Activated CD4-positive, alpha-beta T cell treated with anti-CD3 and anti-CD28 coated beads for 36 hours (primary cell): ENCODE data around the gene NPLOC4. TPM values are rescaled to one million over a fixed set of nuclear protein-coding genes. Genes with fewer than 3 reads are reported as not detected.

Source experiments
- ATAC-seq: fragments of 200-7000 bp; cut with Tn5 transposase; one replicate; pipeline ENCODE4 v1.10.0; 2021; ENCODE audit warnings: mild to moderate bottlenecking, moderate library complexity
- CTCF ChIA-PET: fragments of 350-600 bp; sonication (Branson Sonifier 250); formaldehyde crosslinking; loops from one replicate; lab custom pipeline; 2021; ENCODE audit warnings: antibody characterized with exemption; lab: Charles Lee
- POLR2A ChIA-PET: fragments of 350-600 bp; sonication (Branson Sonifier 250); formaldehyde crosslinking; loops from one replicate; lab custom pipeline; 2021; ENCODE audit warnings: antibody characterized with exemption, inconsistent platforms; lab: Charles Lee
- DNase-seq: peaks from one replicate; pipeline ENCODE4 v3.0.0-alpha.2; 2020
- H3K27ac Mint-ChIP-seq: one replicate; pipeline ENCODE4 v1.8.0; 2021; ENCODE audit warnings: mixed read lengths
- H3K27me3 Mint-ChIP-seq: one replicate; pipeline ENCODE4 v1.8.0; 2021; ENCODE audit warnings: mixed read lengths
- H3K36me3 Mint-ChIP-seq: one replicate; pipeline ENCODE4 v1.8.0; 2021; ENCODE audit warnings: low read depth, mixed read lengths
- H3K4me1 Mint-ChIP-seq: one replicate; pipeline ENCODE4 v1.8.0; 2021; ENCODE audit warnings: mixed read lengths
- H3K4me3 Mint-ChIP-seq: one replicate; pipeline ENCODE4 v1.8.0; 2021; ENCODE audit warnings: mild to moderate bottlenecking, moderate library complexity, mixed read lengths
- H3K9me3 Mint-ChIP-seq: one replicate; pipeline ENCODE4 v1.8.0; 2021; ENCODE audit warnings: low read depth, mixed read lengths
- intact Hi-C, 2 experiments: fragments of 100-400 bp; cut with DNase I in 1 of 2; cut with micrococcal nuclease in 1 of 2; formaldehyde crosslinking; loops; one replicate each; pipeline versions ENCODE4 v1.14.2 to v1.15.1; 2022 to 2024; cut with DNase I, micrococcal nuclease
- total RNA-seq, 2 experiments: library from RNA; stranded (reverse); gene quantifications; one replicate each; pipeline ENCODE4 v1.2.3, GENCODE V29; 2021

Gene NPLOC4
- total RNA-seq, 2 experiments from 2014 or later: 71.8 to 93.1 TPM

DNA sequence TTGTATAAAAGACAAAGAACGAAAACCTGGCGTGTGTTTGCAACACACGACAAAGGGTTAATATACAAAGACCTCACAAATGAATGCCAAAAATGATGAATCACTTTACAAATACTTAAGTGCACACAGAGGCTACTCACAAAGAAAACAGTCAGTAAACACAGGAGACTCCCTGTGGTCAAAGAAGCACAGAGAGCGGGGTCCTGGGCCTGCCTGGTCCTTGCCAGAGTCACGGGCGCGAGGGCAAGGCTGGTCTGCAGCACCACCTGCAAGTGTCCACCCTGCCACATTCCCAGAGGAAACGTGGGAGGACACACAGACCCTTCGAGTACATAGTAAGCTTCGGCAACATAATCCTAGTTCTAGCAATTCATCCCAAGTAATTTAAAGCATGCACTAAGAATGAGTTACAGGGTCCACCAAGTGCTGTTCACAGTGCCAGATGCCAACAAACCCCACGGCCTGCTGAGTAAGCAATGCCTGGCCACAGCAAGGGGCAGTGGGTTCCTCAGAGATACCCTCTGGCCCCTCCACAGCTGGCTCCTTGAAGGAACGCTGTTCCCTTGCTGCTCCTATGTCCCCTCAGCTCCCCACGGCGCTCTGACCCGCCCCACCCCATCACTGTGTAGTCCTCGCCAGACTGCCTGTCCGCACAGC is 60.2 kb downstream of the NPLOC4 start:
- H3K4me3 Mint-ChIP-seq: no peak overlapping the region
- no peak for DNase-seq
- H3K9me3 Mint-ChIP-seq: no peaks in the 10 kb centered on the region
- peaks cover 20% of the 10 kb centered on the region for H3K4me1 Mint-ChIP-seq
- intact Hi-C loops: no loop called here
- CTCF ChIA-PET: no interaction called here
- no peak for ATAC-seq
- peaks cover 44% of the 10 kb centered on the region for H3K36me3 Mint-ChIP-seq
- POLR2A ChIA-PET: interaction anchor here (1.3 kb wide), 1 partner anchor 264 kb away, joined by 3 read pairs; no protein-coding TSS in a partner anchor
- no peak overlapping the region for H3K27ac Mint-ChIP-seq
- H3K27me3 Mint-ChIP-seq: no peaks in the 10 kb centered on the region

DNA sequence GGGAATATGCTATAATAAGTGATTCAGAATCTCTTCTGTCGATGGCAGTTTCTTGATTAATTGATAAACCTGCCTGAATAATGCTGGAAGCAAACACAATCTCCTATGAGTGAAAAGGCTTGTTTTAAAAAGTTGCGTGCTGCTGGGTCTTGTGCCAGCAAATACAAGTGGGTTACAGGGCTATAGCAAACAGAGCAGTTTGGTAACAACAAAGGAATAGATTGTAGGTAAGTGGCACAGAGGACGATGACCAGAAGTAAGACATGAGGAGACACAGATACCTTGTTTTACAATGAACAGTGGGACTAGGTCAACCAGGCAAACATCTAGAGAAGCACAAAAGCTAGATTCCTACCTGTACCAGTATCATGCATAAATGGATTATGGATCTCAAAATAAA is 61.1 kb downstream of the NPLOC4 start:
- ATAC-seq (no peak), DNase-seq (no peak)
- Mint-ChIP-seq H3K4me3 (no peak overlapping the region), H3K4me1 (peaks cover 20% of the 10 kb centered on the region), H3K27me3 (no peaks in the 10 kb centered on the region), H3K27ac (no peak overlapping the region), H3K9me3 (no peaks in the 10 kb centered on the region), H3K36me3 (peaks cover 45% of the 10 kb centered on the region)
- intact Hi-C loops: no loop called here
- POLR2A ChIA-PET: no interaction called here
- CTCF ChIA-PET: no interaction called here

DNA sequence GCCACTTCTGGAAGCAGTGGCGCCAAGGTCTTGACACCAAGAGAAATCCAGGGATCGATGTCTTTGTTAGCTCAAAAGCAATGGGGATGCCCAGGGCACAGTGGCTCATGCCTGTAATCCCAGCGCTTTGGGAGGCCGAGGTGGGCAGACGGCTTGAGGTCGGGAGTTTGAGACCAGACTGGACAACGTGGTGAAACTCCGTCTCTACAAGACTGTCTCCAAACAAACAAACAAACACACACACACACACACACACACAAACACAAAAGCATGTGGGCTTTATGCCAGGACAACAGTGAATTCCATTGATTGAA is 62.3 kb downstream of the NPLOC4 start:
- Mint-ChIP-seq H3K9me3 (no peaks in the 10 kb centered on the region), H3K36me3 (peaks cover 43% of the 10 kb centered on the region), H3K4me1 (peaks cover 14% of the 10 kb centered on the region), H3K4me3 (no peak overlapping the region), H3K27me3 (no peaks in the 10 kb centered on the region), H3K27ac (no peak overlapping the region)
- POLR2A ChIA-PET: no interaction called here
- intact Hi-C loops: no loop called here
- DNase-seq: no peak
- CTCF ChIA-PET: interaction anchor here (0.7 to 2.7 kb wide), 2 partner anchors 26 to 36 kb away, joined by 3 to 7 read pairs; no protein-coding TSS in a partner anchor
- no peak for ATAC-seq

DNA sequence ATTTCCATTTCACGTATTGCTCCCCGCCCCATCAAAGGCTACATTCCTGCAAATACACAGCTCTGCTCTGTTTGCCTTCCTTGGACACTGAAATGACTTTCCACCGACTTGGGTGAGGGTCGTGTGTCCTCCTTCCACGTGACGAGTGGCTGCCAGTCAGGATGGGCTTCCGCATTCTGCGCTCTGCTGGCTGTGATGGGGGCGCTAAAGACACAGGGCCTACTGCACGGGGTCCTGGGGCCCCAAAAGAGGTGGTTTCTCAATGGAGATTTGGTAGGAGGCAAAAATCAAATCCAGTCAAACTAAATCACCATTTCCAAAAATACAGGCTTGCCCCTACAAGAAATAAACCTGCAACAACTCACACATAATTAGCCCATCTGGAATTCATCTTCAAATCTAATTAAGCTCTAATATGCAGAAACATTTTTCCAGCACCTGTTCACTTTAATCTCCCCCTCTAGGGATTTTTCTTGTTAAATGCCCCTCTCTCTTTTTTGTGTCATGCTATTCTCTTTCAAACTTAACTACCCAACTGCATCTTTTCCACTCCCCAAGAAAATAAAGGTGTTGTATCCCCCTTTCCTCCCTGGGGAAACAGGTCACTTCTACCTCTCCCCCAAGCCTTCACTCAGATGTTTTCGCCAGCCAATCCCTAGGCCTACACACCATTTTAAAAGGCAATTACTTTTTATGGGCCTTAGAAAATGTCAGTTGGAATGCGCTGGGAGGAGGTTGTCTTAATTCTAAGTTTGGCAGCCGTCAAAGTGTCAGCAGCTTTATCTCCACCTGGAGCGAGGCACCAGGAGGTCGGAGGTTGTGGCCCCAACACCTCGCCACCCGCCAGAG is 62.9 kb downstream of the NPLOC4 start:
- no peaks in the 10 kb centered on the region for H3K9me3 Mint-ChIP-seq
- peaks cover 8% of the 10 kb centered on the region for H3K4me1 Mint-ChIP-seq
- CTCF ChIA-PET: interaction anchor here (0.8 to 2.7 kb wide), 2 partner anchors 26 to 100 kb away, joined by 4 to 7 read pairs; no protein-coding TSS in a partner anchor
- H3K27me3 Mint-ChIP-seq: no peaks in the 10 kb centered on the region
- DNase-seq: no peak
- H3K27ac Mint-ChIP-seq: no peak overlapping the region
- intact Hi-C loops: no loop called here
- POLR2A ChIA-PET: no interaction called here
- ATAC-seq: no peak
- no peak overlapping the region for H3K4me3 Mint-ChIP-seq
- H3K36me3 Mint-ChIP-seq: peaks cover 42% of the 10 kb centered on the region

DNA sequence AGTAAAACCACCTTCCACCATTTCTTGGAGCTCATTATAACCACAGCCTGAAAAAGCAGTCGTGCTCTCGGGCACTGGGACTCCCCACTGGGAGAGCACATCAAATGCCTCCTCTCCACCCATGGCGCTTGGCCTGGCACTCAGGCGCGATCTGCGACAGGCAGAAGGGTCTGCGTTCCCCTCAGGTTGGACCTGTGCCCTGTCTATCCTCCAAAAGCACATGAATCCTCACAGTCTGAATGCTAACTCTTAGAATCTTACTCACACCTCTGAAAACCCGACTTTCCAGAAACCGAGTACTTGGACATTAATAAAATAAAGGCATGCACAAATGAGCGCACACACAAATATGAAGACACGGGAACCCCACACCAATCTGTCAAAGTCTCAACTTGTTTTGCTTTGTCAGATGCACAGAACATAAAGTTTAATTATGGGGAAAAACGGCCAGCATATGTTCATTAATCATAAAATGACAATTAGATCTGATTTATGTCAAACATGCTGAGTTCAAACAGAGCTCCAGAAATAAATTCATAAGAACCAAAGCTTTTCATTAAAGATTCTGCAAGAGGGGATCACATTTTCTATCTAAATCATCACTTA is 64.2 kb downstream of the NPLOC4 start:
- intact Hi-C loops: no loop called here

DNA sequence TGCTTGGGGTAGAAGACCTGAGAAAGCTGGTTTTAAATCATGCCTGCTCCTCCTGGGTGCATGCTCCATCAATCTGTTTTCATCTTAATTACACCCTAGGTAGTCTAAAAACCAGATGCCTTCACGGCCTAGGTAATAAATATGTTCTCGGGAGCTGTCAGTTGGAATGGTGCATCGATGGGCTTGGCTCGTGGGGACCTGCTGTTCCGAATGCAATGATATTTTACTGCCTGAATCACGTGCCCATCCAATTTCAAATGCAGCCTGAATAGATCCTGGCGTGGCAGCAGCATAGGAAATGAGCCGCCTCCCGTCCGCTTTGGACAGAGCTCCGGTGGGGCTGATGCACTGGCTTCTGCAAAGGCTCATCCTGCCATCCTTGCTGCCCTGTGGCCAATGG is 65.9 kb downstream of the NPLOC4 start:
- H3K27ac Mint-ChIP-seq: no peak overlapping the region
- intact Hi-C loops: no loop called here
- ChIA-PET POLR2A (no interaction called here), CTCF (interaction anchor here (0.6 to 1.2 kb wide), 4 partner anchors 13 to 321 kb away, joined by 3 read pairs; no protein-coding TSS in a partner anchor)
- DNase-seq (no peak), ATAC-seq (no peak)
- H3K9me3 Mint-ChIP-seq: no peaks in the 10 kb centered on the region
- no peaks in the 10 kb centered on the region for H3K4me1 Mint-ChIP-seq
- no peaks in the 10 kb centered on the region for H3K27me3 Mint-ChIP-seq
- H3K36me3 Mint-ChIP-seq: peaks cover 36% of the 10 kb centered on the region
- H3K4me3 Mint-ChIP-seq: no peak overlapping the region

More for the DNA sequence above, 64.2 kb downstream of the NPLOC4 start:
- no peak overlapping the region for H3K4me3 Mint-ChIP-seq
- H3K27me3 Mint-ChIP-seq: no peaks in the 10 kb centered on the region
- DNase-seq (no peak), ATAC-seq (no peak)
- ChIA-PET POLR2A (no interaction called here), CTCF (interaction anchor here (0.6 to 2.7 kb wide), 2 partner anchors 28 to 1458 kb away, joined by 4 to 7 read pairs; no protein-coding TSS in a partner anchor)
- no peaks in the 10 kb centered on the region for H3K9me3 Mint-ChIP-seq
- no peak overlapping the region for H3K27ac Mint-ChIP-seq
- H3K36me3 Mint-ChIP-seq: peaks cover 42% of the 10 kb centered on the region
- no peaks in the 10 kb centered on the region for H3K4me1 Mint-ChIP-seq

DNA sequence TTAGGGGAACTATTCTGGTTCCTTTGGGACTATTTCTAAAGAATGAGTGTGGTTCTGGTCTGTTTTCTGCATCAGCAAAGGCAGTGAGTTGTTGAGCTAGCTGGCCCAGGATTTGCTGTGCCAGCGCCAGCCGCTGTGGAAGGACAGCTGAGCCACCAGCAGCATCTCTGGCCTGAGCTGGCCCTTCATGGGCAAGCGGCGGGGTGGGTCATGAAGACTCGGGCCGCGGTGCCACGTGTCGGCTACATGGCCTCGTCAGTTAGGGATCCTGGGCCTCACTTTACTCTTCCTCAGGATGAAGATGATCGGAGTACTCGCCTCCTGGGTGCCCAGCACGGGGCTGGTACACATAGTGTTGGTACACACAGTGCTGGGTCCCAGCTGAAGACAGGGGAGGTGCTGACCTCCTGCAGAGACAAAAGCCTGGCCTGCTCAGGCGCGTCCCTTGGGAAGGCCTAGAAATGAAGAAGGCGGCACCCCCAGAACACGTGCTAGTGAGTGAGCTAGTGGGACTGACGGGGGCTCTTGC is 66.9 kb downstream of the NPLOC4 start:
- DNase-seq (no peak), ATAC-seq (no peak)
- no peaks in the 10 kb centered on the region for H3K4me1 Mint-ChIP-seq
- H3K9me3 Mint-ChIP-seq: no peaks in the 10 kb centered on the region
- ChIA-PET POLR2A (no interaction called here), CTCF (interaction anchor here (1.0 kb wide), 1 partner anchor 31 kb away, joined by 3 read pairs; no protein-coding TSS in a partner anchor)
- intact Hi-C loops: no loop called here
- no peak overlapping the region for H3K4me3 Mint-ChIP-seq
- H3K27ac Mint-ChIP-seq: no peak overlapping the region
- peaks cover 40% of the 10 kb centered on the region for H3K36me3 Mint-ChIP-seq
- no peaks in the 10 kb centered on the region for H3K27me3 Mint-ChIP-seq

DNA sequence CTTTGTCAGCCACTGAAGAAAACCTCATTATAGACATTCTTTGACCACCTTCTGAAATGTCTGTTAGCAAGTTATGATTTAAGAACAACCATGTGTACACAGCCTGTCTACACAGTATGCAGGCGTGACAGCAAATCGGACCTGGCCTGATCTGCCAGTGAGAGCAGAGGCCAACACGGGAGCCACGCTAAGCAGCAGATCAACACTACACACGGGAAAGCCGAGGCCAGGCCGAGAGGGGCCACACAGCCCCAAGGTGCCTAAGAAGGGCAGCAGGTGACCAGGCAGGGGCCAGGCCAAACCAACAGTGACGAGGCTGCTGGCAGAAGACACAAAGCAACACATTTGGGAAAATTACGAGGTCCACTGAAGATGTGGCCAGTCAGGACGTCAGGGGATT is 68.5 kb downstream of the NPLOC4 start:
- H3K4me3 Mint-ChIP-seq: no peak overlapping the region
- CTCF ChIA-PET: interaction anchor here (1.2 kb wide), 1 partner anchor 33 kb away, joined by 3 read pairs; no protein-coding TSS in a partner anchor
- no peaks in the 10 kb centered on the region for H3K9me3 Mint-ChIP-seq
- POLR2A ChIA-PET: no interaction called here
- no peak overlapping the region for H3K27ac Mint-ChIP-seq
- intact Hi-C loops: no loop called here
- H3K36me3 Mint-ChIP-seq: peaks cover 38% of the 10 kb centered on the region
- no peaks in the 10 kb centered on the region for H3K4me1 Mint-ChIP-seq
- ATAC-seq (no peak), DNase-seq (no peak)
- H3K27me3 Mint-ChIP-seq: no peaks in the 10 kb centered on the region

DNA sequence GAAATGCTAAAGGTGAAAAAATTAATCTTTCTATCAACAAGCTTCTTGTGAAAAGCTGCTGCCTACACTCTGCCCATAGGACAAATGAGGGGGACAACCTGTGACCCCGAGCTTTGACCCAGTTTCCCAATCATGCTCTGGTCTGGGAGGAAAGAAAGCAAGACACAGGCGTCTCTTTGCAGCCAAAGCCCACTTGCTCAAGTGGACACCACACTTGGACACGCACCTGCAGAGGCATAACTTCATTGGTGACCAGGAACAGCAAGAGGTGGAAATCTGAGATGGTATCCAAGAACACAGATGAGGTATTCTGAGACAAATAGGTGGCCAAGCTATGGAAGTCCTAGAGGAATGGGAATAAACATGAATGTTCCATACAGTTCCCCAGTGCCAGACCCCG is 69.7 kb downstream of the NPLOC4 start:
- no peaks in the 10 kb centered on the region for H3K9me3 Mint-ChIP-seq
- no peaks in the 10 kb centered on the region for H3K27me3 Mint-ChIP-seq
- CTCF ChIA-PET: interaction anchor here (0.6 to 1.2 kb wide), 2 partner anchors 14 to 34 kb away, joined by 3 read pairs; no protein-coding TSS in a partner anchor
- H3K4me3 Mint-ChIP-seq: no peak overlapping the region
- H3K27ac Mint-ChIP-seq: no peak overlapping the region
- POLR2A ChIA-PET: no interaction called here
- H3K4me1 Mint-ChIP-seq: no peaks in the 10 kb centered on the region
- ATAC-seq (no peak), DNase-seq (no peak)
- intact Hi-C loops: no loop called here
- peaks cover 38% of the 10 kb centered on the region for H3K36me3 Mint-ChIP-seq

DNA sequence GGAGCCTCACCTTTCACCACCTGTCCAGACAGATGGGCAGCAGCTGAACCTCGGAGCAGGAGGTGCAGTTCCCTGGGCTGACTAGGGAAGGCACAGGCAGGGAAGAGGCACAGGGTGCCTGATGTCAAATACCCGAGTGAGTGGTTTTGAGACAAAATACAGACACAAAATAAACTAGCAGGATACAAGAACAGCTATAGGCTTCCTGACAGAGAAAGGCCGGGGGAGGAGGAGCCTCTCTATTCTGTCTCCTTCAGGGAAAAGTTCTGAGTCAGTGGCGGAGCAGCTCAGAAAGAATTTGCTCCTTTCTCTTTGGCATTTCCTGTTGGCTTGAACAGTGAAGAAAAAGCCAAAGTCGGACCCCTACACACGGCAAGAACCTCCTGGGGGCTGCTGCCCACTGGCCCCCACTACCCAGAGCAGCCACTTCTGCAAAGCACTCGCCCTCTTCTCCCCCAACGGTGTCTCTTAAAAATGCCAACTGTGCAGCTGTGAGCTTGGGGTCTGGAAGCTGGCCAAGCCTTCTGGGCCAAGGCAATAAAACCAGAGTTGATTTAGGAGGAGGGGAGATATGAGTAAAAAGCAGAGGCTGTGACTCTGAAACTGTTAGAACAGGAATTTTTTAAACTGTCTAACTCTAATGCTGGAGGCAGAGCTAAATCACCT is 70.3 kb downstream of the NPLOC4 start:
- ChIA-PET CTCF (interaction anchor here (0.6 kb wide), 1 partner anchor 13 kb away, joined by 3 read pairs; no protein-coding TSS in a partner anchor), POLR2A (interaction anchor here (0.6 kb wide), 1 partner anchor 364 kb away, joined by 4 read pairs; no protein-coding TSS in a partner anchor)
- H3K27me3 Mint-ChIP-seq: no peaks in the 10 kb centered on the region
- H3K36me3 Mint-ChIP-seq: peaks cover 42% of the 10 kb centered on the region
- ATAC-seq (no peak), DNase-seq (no peak)
- intact Hi-C loops: no loop called here
- H3K27ac Mint-ChIP-seq: no peak overlapping the region
- H3K9me3 Mint-ChIP-seq: no peaks in the 10 kb centered on the region
- H3K4me1 Mint-ChIP-seq: no peaks in the 10 kb centered on the region
- no peak overlapping the region for H3K4me3 Mint-ChIP-seq

DNA sequence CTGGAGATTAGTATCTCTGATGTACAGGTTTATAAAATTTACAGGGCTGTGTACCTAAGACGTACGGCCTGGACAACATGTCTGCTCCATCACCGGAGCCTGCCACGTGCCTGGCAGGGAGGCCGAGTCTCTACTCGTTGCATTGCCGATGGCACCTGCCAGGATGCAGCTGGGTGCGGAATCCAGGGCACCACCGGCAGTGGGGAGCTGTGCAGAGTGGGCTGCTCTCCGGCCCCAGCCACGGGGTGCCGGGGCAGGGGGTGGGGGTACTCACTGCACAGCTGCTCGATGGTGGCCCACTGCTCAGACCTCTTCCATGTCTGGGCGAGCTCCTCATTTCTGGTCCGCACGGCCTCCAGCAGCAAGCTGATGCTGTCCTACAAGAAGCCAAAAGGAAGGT is 71.7 kb downstream of the NPLOC4 start:
- peaks cover 7% of the 10 kb centered on the region for H3K4me1 Mint-ChIP-seq
- CTCF ChIA-PET: interaction anchor here (0.6 kb wide), 1 partner anchor 50 kb away, joined by 4 read pairs; no protein-coding TSS in a partner anchor
- no peaks in the 10 kb centered on the region for H3K9me3 Mint-ChIP-seq

More for the DNA sequence above, 71.7 kb downstream of the NPLOC4 start:
- no peak for ATAC-seq
- peaks cover 41% of the 10 kb centered on the region for H3K36me3 Mint-ChIP-seq
- no peaks in the 10 kb centered on the region for H3K27me3 Mint-ChIP-seq
- H3K4me3 Mint-ChIP-seq: no peak overlapping the region
- POLR2A ChIA-PET: no interaction called here
- no peak for DNase-seq
- intact Hi-C loops: no loop called here
- no peak overlapping the region for H3K27ac Mint-ChIP-seq
